Natural killer cell (primary cell): Measurements from ENCODE around the gene OLFM1. TPM values are rescaled to one million over a fixed set of nuclear protein-coding genes. Genes with fewer than 3 reads are reported as not detected.

ENCODE experiments used
- ATAC-seq, 3 donors: fragments of 150-1000 bp in 2 of 3; fragments of 200-7000 bp in 1 of 3; cut with Tn5 transposase; 1 replicate in 1 of 3; 2 replicates in 2 of 3; pipeline ENCODE4 v1.10.0; 2021; ENCODE audit warnings: mild to moderate bottlenecking in 2 of 3, moderate library complexity in 2 of 3
- DNase-seq, 2 donors: peaks; one replicate each; pipeline versions ENCODE4 v3.0.0 to v3.0.0-alpha.2; 2013 to 2021; ENCODE audit warnings: mixed read lengths in 1 of 2
- H3K27ac ChIP-seq: one replicate; pipeline ENCODE4 v1.5.1; 2013; ENCODE audit warnings: mild to moderate bottlenecking, low read length
- H3K27me3 ChIP-seq: one replicate; pipeline ENCODE4 v1.6.1; 2013; ENCODE audit warnings: low read length; ENCODE audit not compliant: control insufficient read depth, insufficient read depth
- H3K36me3 ChIP-seq: one replicate; pipeline ENCODE4 v1.6.1; 2013; ENCODE audit warnings: low read length; ENCODE audit not compliant: control insufficient read depth, insufficient read depth
- H3K4me1 ChIP-seq: one replicate; pipeline ENCODE4 v1.6.1; 2013; ENCODE audit warnings: low read length; ENCODE audit not compliant: control insufficient read depth, insufficient read depth
- H3K4me3 ChIP-seq: one replicate; pipeline ENCODE4 v1.5.1; 2013; ENCODE audit warnings: low read length
- H3K9me3 ChIP-seq: one replicate; pipeline ENCODE4 v1.6.1; 2013; ENCODE audit warnings: low read length; ENCODE audit not compliant: control insufficient read depth, insufficient read depth
- H3K27ac Mint-ChIP-seq, 2 donors: one replicate each; pipeline ENCODE4 v1.8.0; 2022; ENCODE audit warnings: mild to moderate bottlenecking in 2 of 2, mixed read lengths in 2 of 2, moderate library complexity in 1 of 2
- H3K27me3 Mint-ChIP-seq, 2 donors: one replicate each; pipeline ENCODE4 v1.8.0; 2022; ENCODE audit warnings: low read depth in 2 of 2, mixed read lengths in 2 of 2
- H3K36me3 Mint-ChIP-seq: one replicate; pipeline ENCODE4 v1.8.0; 2022; ENCODE audit warnings: mixed read lengths
- H3K4me1 Mint-ChIP-seq, 2 donors: one replicate each; pipeline ENCODE4 v1.8.0; 2022; ENCODE audit warnings: mixed read lengths in 2 of 2
- H3K4me3 Mint-ChIP-seq: one replicate; pipeline ENCODE4 v1.8.0; 2022; ENCODE audit warnings: mild to moderate bottlenecking, moderate library complexity, mixed read lengths
- H3K9me3 Mint-ChIP-seq, 2 donors: one replicate each; pipeline ENCODE4 v1.8.0; 2022; ENCODE audit warnings: mixed read lengths in 2 of 2
- WGBS: methylation state at CpG from one replicate; pipeline ENCODE4 v1.1.7; 2013; ENCODE audit warnings: missing lambda C conversion rate; ENCODE audit not compliant: insufficient coverage; 5-methylcytosine and 5-hydroxymethylcytosine counted together
- intact Hi-C: fragments of 100-400 bp; cut with micrococcal nuclease; formaldehyde crosslinking; loops from one replicate; pipeline ENCODE4 v1.14.2; 2022
- total RNA-seq, 4 donors: library from RNA; stranded (reverse); fragments of 120-200 nt in 1 of 4; gene quantifications; one replicate each; pipeline versions ENCODE4 v1.2.3 to v1.2.4, GENCODE V29; 2013 to 2022
- TF ChIP-seq, protein P1 (sequence below): fragments of 200-600 bp; IDR thresholded peaks from one replicate; pipeline ENCODE4 v1.8.0; 2022; ENCODE audit warnings: antibody characterized with exemption

Gene OLFM1
- total RNA-seq, 3 donors from 2014 or later (not counting 1 experiment from before 2014, with no cell fraction given), result 0.18 TPM; not detected in 2

DNA sequence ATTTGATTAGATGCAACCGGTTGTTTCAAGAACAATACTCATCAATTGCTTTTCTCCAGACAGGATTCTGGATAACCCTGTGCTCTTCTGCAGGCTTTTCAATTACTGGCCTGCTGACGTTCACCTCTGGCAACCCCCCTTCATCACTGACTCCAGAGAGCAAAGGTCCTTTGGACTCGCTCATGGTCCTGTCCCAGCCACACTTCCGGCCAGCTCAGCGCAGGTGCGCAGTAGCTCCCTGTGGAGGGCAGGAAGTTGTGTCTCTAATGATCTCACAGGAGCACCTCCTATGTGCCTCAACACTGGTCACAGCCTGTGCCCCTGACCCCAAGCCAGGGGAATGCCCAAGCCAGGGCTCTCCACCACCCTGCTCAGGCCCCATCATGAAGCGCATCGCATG is 44.0 kb downstream of the OLFM1 start:
- 92% methylated on average over 8 of the region's 8 CpGs for WGBS
- Mint-ChIP-seq H3K27ac (no peak overlapping the region), H3K4me3 (no peak overlapping the region), H3K9me3 (no peaks in the 10 kb centered on the region), H3K4me1 (no peaks in the 10 kb centered on the region), H3K27me3 (peaks cover 0 to 7% of the 10 kb centered on the region in 2 donors), H3K36me3 (no peaks in the 10 kb centered on the region)
- intact Hi-C loops, result no loop called here
- H3K36me3 ChIP-seq, result no peaks in the 10 kb centered on the region
- DNase-seq (no peak), ATAC-seq (no peak)
- no peak overlapping the region for H3K27ac ChIP-seq
- no peaks in the 10 kb centered on the region for H3K4me1 ChIP-seq
- no peaks in the 10 kb centered on the region for H3K9me3 ChIP-seq
- no peak overlapping the region for H3K4me3 ChIP-seq
- H3K27me3 ChIP-seq, result no peaks in the 10 kb centered on the region
- TF ChIP-seq, protein P1, sequence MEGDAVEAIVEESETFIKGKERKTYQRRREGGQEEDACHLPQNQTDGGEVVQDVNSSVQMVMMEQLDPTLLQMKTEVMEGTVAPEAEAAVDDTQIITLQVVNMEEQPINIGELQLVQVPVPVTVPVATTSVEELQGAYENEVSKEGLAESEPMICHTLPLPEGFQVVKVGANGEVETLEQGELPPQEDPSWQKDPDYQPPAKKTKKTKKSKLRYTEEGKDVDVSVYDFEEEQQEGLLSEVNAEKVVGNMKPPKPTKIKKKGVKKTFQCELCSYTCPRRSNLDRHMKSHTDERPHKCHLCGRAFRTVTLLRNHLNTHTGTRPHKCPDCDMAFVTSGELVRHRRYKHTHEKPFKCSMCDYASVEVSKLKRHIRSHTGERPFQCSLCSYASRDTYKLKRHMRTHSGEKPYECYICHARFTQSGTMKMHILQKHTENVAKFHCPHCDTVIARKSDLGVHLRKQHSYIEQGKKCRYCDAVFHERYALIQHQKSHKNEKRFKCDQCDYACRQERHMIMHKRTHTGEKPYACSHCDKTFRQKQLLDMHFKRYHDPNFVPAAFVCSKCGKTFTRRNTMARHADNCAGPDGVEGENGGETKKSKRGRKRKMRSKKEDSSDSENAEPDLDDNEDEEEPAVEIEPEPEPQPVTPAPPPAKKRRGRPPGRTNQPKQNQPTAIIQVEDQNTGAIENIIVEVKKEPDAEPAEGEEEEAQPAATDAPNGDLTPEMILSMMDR, result no peak

- DNase-seq (no peak), ATAC-seq (no peak)
- intact Hi-C loops, result no loop called here
- H3K36me3 ChIP-seq, result no peaks in the 10 kb centered on the region
- H3K27ac Mint-ChIP-seq, result no peak overlapping the region
- H3K36me3 Mint-ChIP-seq, result no peaks in the 10 kb centered on the region
- no peaks in the 10 kb centered on the region for H3K9me3 ChIP-seq
- H3K9me3 Mint-ChIP-seq, result no peaks in the 10 kb centered on the region
- no peak overlapping the region for H3K4me3 Mint-ChIP-seq
- TF ChIP-seq, protein P1, result no peak
- H3K4me1 ChIP-seq, result no peaks in the 10 kb centered on the region
- no peaks in the 10 kb centered on the region for H3K27me3 ChIP-seq
- H3K27me3 Mint-ChIP-seq, result peaks cover 0 to 7% of the 10 kb centered on the region in 2 donors
- no peaks in the 10 kb centered on the region for H3K4me1 Mint-ChIP-seq
- no peak overlapping the region for H3K4me3 ChIP-seq
- 91% methylated on average over 18 of the region's 18 CpGs for WGBS
- no peak overlapping the region for H3K27ac ChIP-seq
Observed at GRCh38 chr9:135132008-135132407, 44.5 kb downstream of the OLFM1 start.

GRCh38 chr9:135134268-135135022 is 47.0 kb downstream of the OLFM1 start:
- WGBS, result 78% methylated on average over 28 of the region's 28 CpGs

More at GRCh38 chr9:135134268-135135022, 47.0 kb downstream of the OLFM1 start:
- no peaks in the 10 kb centered on the region for H3K4me1 ChIP-seq
- no peaks in the 10 kb centered on the region for H3K4me1 Mint-ChIP-seq
- peaks cover 0 to 7% of the 10 kb centered on the region in 2 donors for H3K27me3 Mint-ChIP-seq
- TF ChIP-seq, protein P1, result no peak
- no peaks in the 10 kb centered on the region for H3K27me3 ChIP-seq
- no peak overlapping the region for H3K27ac ChIP-seq
- no peak overlapping the region for H3K27ac Mint-ChIP-seq
- DNase-seq, result no peak
- no peaks in the 10 kb centered on the region for H3K9me3 ChIP-seq
- H3K9me3 Mint-ChIP-seq, result no peaks in the 10 kb centered on the region
- H3K36me3 Mint-ChIP-seq, result no peaks in the 10 kb centered on the region
- no peaks in the 10 kb centered on the region for H3K36me3 ChIP-seq
- no peak overlapping the region for H3K4me3 ChIP-seq
- no peak for ATAC-seq
- intact Hi-C loops, result no loop called here
- no peak overlapping the region for H3K4me3 Mint-ChIP-seq
